GM12878 (cell line): ENCODE data around the gene SYTL4. TPM values are rescaled to one million over a fixed set of nuclear protein-coding genes. Genes with fewer than 3 reads are reported as not detected.

Experiments
- ATF3 ChIP-seq: IDR thresholded peaks from 2 replicates; pipeline ENCODE4 v1.6.1; 2011; ENCODE audit warnings: low read depth, mild to moderate bottlenecking, low read length, moderate library complexity, borderline replicate concordance; ENCODE audit errors: extremely low read depth
- BRCA1 ChIP-seq: IDR thresholded peaks from 2 replicates; pipeline ENCODE4 v1.6.1; 2011; ENCODE audit warnings: low read depth, low read length, improper control_type of control experiment
- HCFC1 ChIP-seq: fragments of 150-350 bp; IDR thresholded peaks from 2 replicates; pipeline ENCODE4 v1.6.1; 2014; ENCODE audit warnings: low read length
- HDGF ChIP-seq: fragments of 450-650 bp; IDR thresholded peaks from 2 replicates; pipeline ENCODE4 v1.6.1; 2016; ENCODE audit warnings: antibody characterized with exemption
- KLF5 ChIP-seq: fragments of 450-650 bp; IDR thresholded peaks from 2 replicates; pipeline ENCODE4 v1.6.1; 2014; ENCODE audit warnings: mild to moderate bottlenecking; ENCODE audit not compliant: partially characterized antibody
- NR2C2 ChIP-seq: IDR thresholded peaks from 2 replicates; pipeline ENCODE4 v1.6.1; 2011; ENCODE audit warnings: borderline replicate concordance, low read depth; ENCODE audit not compliant: control insufficient read depth, insufficient read length
- polyA plus RNA-seq, 11 experiments: library from polyadenylated mRNA; depleted of rRNA in 4 of 11; unstranded in 6 of 11; stranded (reverse) in 5 of 11; fragments of >200 nt; fragmentation: Nextera tagmentation in 4 of 11; fragmentation: Illumina TruSeq in 1 of 11; extraction: Ambion mirVana in 4 of 11; extraction: Trizol in 1 of 11; gene quantifications; 1 replicate in 1 of 11; 2 replicates in 10 of 11; pipeline versions ENCODE4 v1.2.1 to v1.2.3, GENCODE V29; 2011 to 2016; ENCODE audit warnings: inconsistent platforms in 2 of 11, missing spikeins in 2 of 11, low read depth in 1 of 11
- total RNA-seq, 4 experiments: library from RNA; depleted of rRNA in 3 of 4; stranded (reverse); fragments of >200 nt in 3 of 4; fragmentation: Illumina TruSeq in 1 of 4; extraction: Trizol in 1 of 4; gene quantifications; 2 replicates each; pipeline versions ENCODE4 v1.2.1 to v1.2.3, GENCODE V29; 2013 to 2021
- TF ChIP-seq, protein P1 (sequence below): fragments of 450-650 bp; IDR thresholded peaks from 2 replicates; pipeline ENCODE4 v1.6.1; 2018; ENCODE audit warnings: mild to moderate bottlenecking, low read depth, moderate library complexity; ENCODE audit not compliant: partially characterized antibody
- TF ChIP-seq, protein P2 (sequence below): fragments of 450-650 bp; conservative IDR thresholded peaks from 2 replicates; pipeline ENCODE4 v1.6.1; 2017; ENCODE audit warnings: mild to moderate bottlenecking, moderate library complexity
- TF ChIP-seq, protein P3 (sequence below): fragments of 450-650 bp; formaldehyde crosslinking; IDR thresholded peaks from 2 replicates; pipeline ENCODE4 v1.4.0; 2022; ENCODE audit warnings: mild to moderate bottlenecking, moderate library complexity

The SYTL4 gene
- total and polyA plus RNA-seq, 10 of the 15 experiments (the other 5 are each of a cell fraction or from before 2014, with no cell fraction given): 0.07 to 0.74 (median 0.19) TPM; not detected in 2

DNA sequence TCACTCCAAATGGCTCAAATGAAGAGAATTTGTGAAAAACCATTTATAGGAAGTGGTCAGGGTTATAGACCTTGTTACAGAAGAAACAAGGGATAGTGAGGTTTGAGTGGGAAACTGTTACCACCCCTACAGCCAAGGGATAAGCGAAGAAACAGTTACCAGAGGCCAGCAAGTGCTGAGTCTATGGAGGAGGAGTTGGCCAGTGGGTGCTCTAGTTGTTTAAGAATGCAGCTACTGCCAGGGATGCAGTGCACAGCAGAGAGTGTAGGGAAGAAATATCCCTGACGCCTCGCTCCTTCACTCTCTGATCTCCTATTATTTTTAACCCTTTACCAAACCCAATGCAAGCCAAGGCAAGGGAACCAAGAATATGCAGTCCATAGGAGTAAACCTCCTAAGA is 15.2 kb upstream of the SYTL4 start (continued):
- TF ChIP-seq, protein P1, sequence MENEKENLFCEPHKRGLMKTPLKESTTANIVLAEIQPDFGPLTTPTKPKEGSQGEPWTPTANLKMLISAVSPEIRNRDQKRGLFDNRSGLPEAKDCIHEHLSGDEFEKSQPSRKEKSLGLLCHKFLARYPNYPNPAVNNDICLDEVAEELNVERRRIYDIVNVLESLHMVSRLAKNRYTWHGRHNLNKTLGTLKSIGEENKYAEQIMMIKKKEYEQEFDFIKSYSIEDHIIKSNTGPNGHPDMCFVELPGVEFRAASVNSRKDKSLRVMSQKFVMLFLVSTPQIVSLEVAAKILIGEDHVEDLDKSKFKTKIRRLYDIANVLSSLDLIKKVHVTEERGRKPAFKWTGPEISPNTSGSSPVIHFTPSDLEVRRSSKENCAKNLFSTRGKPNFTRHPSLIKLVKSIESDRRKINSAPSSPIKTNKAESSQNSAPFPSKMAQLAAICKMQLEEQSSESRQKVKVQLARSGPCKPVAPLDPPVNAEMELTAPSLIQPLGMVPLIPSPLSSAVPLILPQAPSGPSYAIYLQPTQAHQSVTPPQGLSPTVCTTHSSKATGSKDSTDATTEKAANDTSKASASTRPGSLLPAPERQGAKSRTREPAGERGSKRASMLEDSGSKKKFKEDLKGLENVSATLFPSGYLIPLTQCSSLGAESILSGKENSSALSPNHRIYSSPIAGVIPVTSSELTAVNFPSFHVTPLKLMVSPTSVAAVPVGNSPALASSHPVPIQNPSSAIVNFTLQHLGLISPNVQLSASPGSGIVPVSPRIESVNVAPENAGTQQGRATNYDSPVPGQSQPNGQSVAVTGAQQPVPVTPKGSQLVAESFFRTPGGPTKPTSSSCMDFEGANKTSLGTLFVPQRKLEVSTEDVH: no peak
- TF ChIP-seq ATF3 (no peak), HDGF (no peak), BRCA1 (no peak), KLF5 (no peak), NR2C2 (no peak), HCFC1 (no peak)
- TF ChIP-seq, protein P2, sequence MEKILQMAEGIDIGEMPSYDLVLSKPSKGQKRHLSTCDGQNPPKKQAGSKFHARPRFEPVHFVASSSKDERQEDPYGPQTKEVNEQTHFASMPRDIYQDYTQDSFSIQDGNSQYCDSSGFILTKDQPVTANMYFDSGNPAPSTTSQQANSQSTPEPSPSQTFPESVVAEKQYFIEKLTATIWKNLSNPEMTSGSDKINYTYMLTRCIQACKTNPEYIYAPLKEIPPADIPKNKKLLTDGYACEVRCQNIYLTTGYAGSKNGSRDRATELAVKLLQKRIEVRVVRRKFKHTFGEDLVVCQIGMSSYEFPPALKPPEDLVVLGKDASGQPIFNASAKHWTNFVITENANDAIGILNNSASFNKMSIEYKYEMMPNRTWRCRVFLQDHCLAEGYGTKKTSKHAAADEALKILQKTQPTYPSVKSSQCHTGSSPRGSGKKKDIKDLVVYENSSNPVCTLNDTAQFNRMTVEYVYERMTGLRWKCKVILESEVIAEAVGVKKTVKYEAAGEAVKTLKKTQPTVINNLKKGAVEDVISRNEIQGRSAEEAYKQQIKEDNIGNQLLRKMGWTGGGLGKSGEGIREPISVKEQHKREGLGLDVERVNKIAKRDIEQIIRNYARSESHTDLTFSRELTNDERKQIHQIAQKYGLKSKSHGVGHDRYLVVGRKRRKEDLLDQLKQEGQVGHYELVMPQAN: no peak
- TF ChIP-seq, protein P3, sequence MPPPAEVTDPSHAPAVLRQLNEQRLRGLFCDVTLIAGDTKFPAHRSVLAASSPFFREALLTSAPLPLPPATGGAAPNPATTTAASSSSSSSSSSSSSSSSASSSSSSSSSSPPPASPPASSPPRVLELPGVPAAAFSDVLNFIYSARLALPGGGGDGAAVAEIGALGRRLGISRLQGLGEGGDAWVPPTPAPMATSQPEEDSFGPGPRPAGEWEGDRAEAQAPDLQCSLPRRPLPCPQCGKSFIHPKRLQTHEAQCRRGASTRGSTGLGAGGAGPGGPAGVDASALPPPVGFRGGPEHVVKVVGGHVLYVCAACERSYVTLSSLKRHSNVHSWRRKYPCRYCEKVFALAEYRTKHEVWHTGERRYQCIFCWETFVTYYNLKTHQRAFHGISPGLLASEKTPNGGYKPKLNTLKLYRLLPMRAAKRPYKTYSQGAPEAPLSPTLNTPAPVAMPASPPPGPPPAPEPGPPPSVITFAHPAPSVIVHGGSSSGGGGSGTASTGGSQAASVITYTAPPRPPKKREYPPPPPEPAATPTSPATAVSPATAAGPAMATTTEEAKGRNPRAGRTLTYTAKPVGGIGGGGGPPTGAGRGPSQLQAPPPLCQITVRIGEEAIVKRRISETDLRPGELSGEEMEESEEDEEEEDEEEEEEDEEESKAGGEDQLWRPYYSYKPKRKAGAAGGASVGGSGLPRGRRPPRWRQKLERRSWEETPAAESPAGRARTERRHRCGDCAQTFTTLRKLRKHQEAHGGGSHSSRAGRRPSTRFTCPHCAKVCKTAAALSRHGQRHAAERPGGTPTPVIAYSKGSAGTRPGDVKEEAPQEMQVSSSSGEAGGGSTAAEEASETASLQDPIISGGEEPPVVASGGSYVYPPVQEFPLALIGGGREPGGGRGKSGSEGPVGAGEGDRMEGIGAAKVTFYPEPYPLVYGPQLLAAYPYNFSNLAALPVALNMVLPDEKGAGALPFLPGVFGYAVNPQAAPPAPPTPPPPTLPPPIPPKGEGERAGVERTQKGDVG: no peak
- TF ChIP-seq, all 136 proteins: peak for 0
